HK-2 (cell line): ENCODE measurements around the gene ZC3H12C.

Experiments used
- DNase-seq: peaks from one replicate; pipeline ENCODE4 v3.0.0-alpha.2; 2018; ENCODE audit not compliant: unreplicated experiment

The ZC3H12C gene

DNA sequence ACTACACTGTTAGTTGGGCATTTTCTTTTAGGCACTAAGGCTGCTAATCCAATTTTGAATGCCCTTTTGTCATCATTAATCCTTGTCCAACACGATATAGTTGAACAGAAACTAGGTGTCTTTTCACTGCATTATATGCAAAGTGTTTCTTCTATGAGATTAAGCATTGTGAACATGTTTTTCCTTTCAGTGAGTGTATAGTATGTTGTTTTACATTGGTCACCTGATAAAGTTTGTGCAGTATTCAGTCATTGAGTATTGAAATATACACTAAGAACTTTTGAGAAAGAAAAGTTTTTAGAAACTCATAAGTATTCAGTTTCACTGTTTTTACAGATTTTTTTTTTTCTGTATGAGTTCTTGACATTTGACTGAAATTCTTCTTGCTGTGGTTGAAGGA is 59.0 kb downstream of the ZC3H12C start:
- no peak for DNase-seq

DNA sequence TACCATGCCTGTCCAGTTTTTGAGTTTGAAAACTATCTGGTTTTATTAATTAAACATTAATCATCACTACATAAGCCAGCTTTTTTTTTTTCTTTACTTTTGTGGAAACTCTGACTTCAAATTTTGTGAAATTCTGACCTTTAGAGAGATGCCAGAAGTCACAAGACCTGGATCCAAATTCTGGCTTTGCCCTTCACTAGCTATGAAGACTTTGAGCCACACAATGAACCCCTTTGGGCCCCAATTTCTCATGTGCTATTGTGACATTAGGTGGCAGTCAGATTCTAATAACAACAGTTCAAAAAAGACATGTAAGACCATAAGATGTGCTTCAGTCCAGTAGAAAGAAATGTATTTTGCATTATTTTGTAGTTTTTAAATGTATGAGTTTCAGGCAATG is 60.3 kb downstream of the ZC3H12C start:
- no peak for DNase-seq

DNA sequence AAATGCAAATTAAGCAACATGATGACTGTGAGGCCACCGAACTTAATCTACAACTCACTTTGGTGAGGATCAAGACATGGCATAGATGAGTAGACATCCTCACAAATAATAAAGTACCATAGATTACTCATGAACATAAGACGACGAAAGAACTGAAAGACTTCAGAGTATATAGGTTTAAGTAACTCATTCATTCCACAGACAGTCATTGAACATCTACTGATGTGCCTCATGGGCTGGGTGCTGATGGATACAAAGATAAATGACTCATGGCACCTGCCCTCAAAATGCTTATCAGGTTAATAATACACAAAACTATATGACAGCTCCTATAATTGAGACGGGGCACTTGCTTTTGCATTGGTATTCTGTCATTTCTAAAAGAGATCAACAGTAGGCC is 63.3 kb downstream of the ZC3H12C start:
- no peak for DNase-seq

DNA sequence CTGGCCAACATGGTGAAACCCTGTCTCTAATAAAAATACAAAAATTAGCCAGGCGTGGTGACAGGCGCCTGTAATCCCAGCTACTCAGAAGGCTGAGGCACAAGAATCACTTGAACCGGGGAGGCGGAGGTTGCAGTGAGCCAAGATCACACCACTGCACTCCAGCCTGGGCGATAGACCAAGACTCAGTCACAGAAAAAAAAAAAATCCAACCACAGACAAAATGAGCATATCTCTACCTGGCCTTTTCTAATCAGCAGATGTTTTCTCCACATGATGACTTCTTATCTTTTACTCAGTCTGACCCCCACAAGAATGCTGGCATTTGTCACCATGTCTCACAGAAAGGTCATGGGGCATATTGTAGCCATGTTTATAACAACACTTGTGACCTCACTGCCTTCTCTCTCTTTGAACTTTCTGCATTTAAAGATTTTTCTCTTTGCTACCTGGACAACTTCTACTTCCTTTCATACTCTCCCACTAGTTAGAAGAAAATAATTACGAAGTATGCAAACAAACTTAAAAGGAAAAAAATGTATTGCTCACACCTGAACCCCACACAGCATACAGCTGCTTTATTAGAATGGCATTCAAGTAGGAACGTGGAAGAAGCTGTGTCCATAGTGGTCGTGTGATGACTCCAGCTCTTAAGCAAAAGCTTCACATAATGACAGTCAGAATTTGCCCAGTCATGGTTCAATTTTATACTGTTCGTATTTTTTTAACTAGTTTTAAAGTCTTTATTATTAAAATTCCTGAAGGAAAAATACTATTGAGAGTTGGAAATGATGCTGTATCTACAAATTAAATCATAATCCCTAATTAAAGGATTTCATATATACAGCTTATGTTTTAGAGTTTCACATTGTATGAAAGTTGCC is 65.4 kb downstream of the ZC3H12C start:
- no peak for DNase-seq

DNA sequence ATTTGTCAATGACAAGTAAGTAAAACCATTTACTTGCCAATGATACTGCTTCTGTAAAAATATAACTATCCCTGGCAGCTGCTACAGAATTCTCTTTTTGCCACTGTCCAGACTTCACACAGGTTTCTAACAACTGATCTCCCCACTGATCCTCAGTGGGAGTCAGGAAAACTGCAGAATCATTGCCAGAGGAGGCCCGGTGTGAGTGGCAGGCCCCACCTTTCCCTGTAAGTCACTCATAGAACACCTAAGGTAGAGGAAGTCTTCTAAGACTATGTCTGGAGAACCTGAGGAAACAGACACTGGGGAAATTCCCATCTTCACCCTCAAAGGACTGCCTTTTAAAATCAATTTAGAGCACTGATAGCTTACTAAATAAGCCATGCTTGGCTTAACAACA is 66.3 kb downstream of the ZC3H12C start:
- DNase-seq = no peak

DNA sequence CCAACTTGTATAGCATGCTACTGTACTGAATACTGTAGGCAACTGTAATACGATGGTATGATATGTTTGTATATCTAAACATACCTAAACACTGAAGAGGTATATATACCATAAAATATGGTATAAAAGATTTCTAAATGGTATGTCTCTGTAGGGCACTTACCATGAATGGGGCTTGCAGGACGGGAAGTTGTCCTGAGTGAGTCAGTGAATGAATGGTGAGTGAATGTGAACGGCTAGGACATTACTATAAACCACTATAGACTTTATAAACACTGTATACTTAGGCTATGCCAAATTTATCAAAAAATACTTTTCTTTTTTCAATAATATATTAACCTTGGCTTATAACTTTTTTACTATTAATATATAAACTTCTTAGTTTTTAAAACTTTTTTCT is 66.8 kb downstream of the ZC3H12C start:
- no peak for DNase-seq

DNA sequence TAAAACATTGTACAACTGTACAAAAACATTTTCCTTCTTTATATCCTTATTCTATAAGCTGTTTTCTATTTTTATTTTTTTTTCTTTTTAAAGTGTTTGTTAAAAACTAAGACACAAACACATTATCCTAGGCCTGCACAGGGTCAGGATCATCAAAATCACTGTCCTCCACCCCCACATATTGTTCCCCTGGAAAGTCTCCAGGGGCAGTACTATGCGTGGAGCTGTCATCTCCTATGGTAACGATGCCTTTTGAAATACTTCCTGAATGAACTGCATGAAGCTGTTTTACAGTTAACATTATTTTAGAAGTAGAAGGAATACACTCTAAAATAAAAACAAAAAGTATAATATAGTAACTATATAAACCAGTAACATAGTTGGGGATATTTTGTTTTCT is 67.2 kb downstream of the ZC3H12C start:
- DNase-seq = no peak

DNA sequence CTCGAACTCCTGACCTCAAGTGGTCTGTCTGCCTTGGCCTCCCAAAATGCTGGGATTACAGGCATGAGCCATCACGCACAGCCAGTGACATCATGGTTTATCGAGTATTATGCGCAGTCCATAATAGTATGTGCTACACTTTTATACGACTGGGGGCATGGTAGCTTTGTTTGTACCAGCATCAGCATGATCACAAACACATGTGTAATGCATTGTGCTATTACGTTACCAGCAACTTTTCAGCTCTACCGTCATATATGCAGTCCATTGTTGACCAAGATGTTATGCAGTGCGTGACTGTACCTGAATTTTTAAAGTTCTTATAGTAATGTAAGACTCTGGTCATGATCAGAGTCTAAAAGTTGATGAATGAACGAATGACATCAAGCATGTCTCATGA is 67.9 kb downstream of the ZC3H12C start:
- no peak for DNase-seq

DNA sequence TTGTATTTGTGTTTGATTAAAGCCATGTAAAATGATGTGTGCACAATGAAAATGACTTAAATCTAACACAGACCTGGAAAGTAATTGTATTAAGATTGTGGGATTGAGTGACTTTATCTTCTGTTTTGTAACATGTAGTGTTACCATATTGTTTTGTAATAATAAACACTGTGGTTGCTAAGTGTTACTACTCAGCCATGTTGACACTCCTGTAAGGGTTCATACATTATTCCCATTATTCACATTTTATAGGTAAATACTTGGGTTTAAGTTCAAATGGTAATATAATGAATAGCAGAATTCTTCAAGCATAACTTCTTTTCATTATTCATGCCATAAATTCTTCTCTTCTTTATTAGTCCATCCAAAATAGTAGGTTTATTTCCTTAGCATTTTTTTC is 69.0 kb downstream of the ZC3H12C start:
- DNase-seq = no peak

DNA sequence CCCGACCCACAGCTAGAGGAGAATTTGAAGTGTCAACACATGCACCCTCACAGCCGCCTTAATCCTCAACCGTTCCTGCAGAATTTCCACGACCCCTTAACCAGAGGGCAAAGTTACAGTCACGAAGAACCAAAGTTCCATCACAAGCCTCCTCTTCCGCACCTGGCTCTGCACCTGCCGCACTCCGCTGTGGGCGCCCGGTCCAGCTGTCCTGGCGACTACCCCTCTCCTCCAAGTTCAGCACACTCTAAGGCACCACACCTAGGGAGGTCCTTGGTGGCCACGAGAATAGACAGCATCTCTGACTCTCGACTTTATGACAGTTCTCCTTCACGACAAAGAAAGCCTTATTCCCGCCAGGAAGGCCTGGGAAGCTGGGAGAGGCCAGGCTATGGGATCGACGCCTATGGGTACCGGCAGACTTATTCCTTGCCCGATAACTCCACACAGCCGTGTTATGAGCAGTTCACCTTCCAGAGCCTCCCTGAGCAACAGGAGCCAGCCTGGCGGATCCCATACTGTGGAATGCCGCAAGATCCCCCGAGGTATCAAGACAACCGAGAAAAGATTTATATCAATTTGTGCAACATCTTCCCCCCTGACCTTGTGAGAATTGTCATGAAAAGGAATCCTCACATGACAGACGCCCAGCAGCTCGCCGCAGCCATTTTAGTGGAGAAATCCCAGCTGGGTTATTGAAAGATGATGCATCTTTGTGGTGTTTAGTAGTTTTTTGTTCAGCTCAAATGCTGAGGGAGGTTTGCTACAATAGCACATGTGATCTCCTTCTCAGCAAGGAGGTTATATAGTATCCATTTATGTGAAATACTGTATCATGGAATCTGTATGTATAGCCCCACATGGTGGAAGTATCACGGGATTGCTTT is 72.1 kb downstream of the ZC3H12C start:
- no peak for DNase-seq

DNA sequence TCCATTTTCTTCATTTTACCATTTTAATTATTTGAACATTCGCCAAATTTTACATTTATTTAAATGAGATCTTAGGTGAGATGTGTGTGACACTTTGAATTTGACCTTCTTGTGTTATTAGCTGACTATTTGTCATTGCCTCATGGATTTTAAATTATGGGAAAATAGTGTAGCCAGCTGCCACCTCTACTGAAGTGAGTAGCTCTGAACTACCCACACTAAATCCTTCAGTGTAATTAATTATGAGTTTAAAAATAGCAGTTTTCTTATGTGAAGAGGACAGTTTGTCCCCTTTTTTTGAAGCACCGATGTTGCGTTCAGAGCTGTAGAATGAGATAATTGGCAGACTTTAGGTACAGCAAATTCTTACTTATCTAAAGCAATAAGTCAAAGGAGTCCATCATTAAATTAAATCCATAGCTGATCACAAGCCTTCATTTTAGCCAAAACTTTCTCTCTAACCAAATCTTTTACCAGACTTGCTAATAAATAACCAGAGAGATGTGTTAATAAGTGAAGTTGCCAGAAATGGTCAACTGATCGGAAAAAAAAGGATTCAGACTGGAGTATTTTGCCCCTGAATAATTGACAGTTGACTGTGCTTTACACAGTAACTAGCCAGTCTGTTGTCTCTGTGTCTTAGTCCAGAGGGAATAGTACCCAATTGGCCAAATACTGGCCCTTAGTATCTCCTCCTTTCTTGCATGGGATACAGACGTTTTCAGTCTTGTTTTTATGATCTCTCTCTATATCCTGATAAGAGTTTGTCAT is 75.0 kb downstream of the ZC3H12C start:
- no peak for DNase-seq

DNA sequence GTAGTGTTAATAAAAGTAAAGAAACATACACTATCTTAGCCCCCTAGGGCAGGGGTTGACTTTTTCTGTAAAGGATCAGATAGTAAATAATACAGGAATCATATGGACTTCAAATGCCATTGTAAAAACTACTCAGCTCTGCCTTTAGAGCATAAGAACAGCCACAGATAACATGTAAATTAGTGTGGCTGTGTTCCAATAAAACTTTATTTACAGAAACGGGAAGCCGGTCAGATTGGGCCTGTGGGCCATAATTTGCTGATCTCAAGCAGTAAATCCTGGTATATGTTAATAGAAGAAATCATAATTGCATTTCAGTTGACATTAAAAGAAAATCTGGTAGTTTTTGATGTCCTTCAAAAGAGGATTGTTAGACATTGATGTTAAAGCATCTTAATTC is 76.5 kb downstream of the ZC3H12C start:
- no peak for DNase-seq

DNA sequence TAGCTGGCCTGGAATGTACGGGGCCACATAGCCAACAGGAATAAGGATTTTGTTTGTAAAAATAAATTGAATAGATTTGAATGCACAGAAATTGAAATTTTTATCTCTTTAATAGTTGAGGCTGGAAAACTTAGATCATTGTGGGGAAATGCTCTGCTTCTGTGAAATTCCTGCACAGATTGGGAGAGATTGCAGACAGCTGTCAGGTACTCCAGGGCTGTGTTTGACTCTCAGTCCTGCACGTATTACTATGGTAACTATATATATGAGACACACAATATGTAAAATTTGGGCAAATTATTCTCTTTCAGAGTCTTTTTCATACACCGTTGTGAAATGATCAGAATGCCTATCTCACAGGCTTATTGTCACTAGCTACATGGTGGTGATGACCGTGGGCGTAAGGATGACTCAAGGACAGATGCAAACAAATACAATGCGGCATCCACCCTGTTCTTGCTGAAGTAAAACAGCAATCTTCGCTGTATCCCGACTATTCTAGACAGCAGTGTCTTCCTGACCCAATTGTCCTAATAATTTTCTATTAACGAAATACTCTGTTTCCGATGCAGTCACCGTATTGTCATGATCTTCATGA is 79.4 kb downstream of the ZC3H12C start:
- no peak for DNase-seq

DNA sequence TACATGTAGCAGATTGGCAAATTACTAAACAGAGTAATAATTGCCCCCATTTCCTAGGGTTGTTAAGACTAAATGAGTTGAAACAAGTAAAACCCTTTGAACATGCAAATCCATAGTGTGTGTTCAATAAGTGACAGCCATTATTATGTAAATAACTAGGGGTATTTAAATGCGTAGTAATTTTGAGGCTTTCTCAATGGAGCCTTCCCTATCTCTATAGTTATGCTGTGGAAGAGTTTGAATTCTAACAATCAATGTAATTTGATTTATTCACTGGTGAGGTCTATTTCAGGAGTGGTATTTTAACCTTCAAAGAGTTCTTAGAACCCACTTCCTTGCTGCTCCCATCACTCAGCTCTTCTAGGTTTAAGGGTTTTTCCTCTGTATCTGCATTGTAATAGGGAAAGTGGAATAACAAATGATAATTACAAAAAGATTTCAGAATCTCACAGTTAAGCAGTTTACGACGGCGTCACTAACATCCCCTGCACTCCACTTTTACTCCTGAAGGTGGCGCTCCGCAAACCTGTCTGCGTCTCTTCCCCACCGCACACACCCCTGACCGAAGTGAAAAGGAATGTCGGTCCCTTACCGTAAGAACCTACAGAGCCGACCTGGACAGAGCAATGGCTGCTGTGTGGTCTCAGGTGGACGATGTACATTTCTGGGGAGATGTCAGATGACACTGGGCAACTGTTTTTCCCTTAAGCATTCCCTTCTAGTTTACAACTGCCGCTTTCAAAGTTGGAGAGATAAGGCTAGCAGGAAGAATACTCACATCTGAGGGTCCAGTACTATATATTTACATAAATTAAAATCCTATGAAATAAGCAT is 80.8 kb downstream of the ZC3H12C start:
- DNase-seq = peak; percentile 71

DNA sequence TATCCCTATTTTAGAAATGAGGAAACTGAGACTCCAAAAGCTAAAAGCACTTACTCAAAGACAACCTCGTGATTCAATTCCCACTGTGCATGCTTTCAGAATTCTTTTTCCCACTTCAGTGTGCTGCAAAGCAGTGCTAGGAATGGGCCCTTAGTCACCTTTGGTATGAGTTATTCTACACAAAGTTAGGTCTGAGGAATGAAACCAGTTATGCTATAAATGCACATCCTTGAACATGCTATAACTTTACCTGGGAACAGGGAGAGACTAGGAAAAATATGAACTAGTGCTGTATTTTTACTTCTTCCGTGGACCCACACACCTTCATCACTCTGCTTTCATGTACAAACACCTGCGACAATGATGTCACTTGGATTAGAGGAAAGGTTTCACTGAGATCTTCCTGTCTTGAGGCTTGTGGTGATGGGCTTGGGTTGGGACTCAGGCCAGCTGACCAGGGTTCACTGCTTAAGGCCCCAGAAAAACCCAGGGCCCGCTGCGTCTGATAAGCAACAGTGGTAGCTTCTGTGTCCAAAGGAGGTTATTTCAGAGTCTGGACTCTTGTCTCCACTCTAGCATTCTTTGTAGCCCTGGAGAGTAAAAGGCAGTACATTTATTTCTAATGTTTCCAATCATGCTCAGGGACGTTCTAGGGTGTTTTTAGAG is 81.6 kb downstream of the ZC3H12C start:
- no peak for DNase-seq

DNA sequence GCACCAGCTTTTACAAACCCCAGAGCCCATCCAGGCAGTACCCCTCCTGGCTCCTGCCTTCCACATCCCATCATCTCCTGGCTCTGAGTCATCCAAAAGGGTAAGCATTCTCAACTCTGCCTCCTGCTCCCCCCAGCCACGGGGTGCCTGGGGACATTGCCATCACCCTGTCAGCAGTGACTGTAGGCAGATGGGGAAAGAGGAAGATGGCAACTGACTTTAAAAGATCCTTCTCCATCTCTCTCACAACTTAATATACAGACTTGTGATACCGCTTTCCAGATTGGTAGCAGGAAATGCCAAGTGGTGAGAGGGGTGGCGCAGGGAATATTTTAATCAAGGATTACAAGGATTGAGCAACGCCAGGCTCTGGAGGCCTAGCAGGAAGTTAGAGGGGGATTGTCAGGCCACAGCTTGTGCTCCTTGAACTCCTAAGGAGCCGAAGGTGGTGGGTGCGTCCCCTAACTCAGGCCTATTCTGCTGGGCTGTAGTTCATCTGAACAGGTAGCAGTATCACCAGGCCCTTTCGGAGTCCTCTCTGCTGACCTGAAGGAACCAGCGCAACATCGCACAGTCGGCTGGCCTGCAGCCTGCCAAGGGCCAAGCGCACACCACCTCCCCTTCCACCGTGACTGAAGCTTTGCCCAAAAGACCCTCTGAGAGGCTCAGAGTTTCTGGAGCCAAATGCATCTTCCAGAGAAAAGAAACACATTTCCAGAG is 83.3 kb downstream of the ZC3H12C start:
- DNase-seq = no peak

DNA sequence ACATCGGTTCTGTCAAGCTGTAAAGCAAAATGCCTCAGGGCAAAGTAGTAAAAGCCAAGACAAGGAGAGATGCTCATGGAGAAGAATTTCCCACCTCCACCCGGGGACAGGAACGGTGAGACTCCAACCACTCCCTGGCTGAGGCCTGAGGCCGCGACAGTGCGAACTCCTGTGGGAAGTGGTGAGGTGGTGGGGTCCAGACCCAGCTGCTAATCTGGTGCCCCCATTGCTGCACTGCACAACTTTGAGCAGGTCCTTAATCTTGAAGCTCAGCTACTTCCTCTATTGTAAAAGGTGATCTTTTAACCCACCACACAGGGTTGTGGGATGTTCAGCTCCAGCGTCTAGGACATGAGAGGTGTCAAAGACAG is 83.9 kb downstream of the ZC3H12C start:
- DNase-seq = no peak

DNA sequence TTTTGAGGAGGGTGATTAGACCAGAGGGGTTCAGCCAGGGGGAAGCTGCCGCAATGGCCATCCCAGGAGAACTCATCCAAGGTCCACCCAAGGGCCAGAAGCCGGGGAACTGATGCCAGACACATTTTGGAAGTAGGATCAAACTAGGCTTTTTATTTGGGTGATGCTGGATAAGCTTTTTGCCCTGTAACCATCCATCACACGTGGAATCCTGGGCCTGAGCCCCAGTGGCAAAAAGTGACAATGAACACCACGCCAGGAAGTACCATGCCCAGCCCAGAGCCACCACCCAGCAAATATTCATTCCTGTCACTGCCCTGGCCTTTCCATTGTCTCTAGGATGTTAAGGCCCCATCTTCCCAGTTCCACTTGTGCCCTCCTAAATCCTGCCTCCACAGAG is 85.9 kb downstream of the ZC3H12C start:
- DNase-seq = no peak

DNA sequence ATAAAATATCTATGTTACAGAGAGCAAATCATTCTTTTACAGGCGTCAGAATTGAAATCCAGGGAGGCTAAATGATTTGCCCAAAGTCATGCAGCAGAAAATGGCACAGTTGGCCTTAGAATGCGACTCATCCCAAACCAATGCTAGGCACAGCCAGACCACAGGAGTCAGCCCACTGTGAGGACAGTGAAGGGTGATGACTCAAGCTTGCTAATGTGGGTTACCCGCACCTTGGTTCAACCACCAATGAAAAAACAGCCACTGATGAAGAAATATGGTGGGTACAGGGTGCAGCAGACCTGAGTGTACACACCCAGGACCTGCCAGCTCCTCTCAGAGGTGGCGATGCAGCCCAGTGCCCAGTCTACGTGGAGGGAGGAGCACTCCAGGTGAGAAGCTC is 89.7 kb downstream of the ZC3H12C start:
- no peak for DNase-seq

DNA sequence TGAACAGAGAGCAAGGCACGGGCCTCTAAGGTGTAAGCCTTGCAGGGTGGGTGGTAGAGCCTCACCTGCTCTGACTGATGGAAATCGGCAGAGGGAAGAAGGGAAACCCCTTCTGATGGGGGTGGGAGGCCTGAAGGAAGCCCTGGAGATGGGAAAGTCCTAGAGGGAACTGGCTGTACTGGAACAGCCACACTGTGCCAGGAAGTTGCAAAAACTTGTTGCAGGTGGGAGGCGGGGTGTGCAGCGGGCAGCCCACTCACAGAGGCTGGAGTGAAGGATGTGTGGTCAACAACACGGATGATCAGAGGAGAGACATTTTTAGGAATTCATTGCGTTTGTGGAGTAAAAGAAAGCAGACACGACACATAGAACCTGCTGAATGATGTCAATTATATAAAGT is 91.3 kb downstream of the ZC3H12C start:
- no peak for DNase-seq
